G401 (cell line): ENCODE measurements around the gene ARHGAP42. TPM values are rescaled to one million over a fixed set of nuclear protein-coding genes. Genes with fewer than 3 reads are reported as not detected.

ENCODE experiments used
- DNase-seq: peaks from one replicate; pipeline ENCODE4 v3.0.0-alpha.2; 2015; ENCODE audit warnings: low spot score
- in situ Hi-C: cut with HindIII; loops from 2 replicates; pipeline ENCODE4 v1.10.0; 2016; ENCODE audit warnings: low sequenced_read_pairs, mixed read lengths
- total RNA-seq: library from RNA; depleted of rRNA; stranded (reverse); fragments of >200 nt; shearing (Covaris generic); gene quantifications from 2 replicates; pipeline ENCODE4 v1.2.3, GENCODE V29; 2014

Gene ARHGAP42
- total RNA-seq, 1 experiment from 2014 or later = not detected

DNA sequence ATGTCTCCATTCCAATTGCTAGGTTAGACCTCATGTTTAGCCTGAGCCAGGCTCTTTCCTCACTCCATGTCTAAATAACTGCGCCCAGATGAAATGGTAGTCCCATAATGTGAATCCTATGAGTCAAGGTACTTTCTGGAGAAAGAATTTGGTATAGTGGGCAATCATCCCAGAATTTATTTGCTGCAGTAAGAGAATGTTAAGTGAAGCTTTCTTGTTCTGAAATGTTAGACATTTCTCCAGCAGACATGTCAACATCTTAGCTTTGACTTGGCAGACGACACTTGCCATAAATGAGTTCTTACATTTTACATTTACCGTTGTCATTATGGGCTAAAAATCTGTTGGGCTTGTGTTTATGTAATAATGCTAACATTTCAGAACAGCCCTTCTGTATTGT lies 277.3 kb downstream of the ARHGAP42 start:
- DNase-seq = no peak
- in situ Hi-C loops = no loop called here

GRCh38 chr11:100965346-100965745 lies 278.3 kb downstream of the ARHGAP42 start:
- no peak for DNase-seq
- in situ Hi-C loops = no loop called here

DNA sequence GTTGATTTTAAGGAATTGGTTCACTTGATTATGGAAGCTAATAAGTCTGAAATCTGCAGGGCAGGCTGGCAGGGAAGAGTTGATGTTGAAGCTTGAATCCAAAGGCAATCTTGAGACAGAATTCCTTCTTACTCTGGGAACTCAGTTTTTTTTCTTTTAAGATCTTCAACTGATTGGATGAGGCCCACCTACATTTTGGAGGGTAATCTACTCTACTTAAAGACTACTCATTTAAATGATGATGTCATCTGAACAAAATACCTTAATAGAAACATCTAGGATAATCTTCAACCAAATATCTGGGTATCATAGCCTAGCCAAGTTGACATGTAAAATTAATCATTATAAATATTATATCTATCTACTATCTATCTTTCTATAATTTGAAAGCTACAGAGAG lies 279.3 kb downstream of the ARHGAP42 start:
- no peak for DNase-seq
- in situ Hi-C loops = no loop called here

- in situ Hi-C loops = no loop called here
- no peak for DNase-seq
These were observed 281.9 kb downstream of the ARHGAP42 start for GRCh38 chr11:100969008-100969407.

- DNase-seq = no peak
- in situ Hi-C loops = no loop called here
These were observed 283.4 kb downstream of the ARHGAP42 start for GRCh38 chr11:100970283-100971164.

GRCh38 chr11:100972046-100972445 lies 285.0 kb downstream of the ARHGAP42 start:
- no peak for DNase-seq

GRCh38 chr11:100978442-100978841 lies 291.4 kb downstream of the ARHGAP42 start:
- no peak for DNase-seq
- in situ Hi-C loops = no loop called here

More at GRCh38 chr11:100972046-100972445, 285.0 kb downstream of the ARHGAP42 start:
- in situ Hi-C loops = no loop called here

DNA sequence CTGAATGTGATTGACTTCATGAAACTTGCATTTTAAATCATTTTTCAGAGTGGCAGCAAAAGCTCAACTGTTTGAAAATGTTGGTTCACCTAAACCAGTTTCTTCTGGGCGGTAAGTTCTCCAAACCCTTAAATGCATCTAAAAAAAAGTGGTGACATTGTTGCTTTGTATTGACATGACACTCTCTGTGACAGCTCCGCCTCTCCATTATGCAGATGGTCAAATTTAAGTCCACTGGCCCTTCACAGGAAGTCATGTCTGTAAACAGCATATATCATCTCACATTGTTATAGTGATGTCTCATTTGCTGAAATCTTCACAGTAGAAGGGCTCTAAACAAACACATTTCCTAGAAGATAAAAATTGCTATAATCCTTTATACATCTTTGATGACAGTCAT lies 291.9 kb downstream of the ARHGAP42 start:
- in situ Hi-C loops = no loop called here
- no peak for DNase-seq

- in situ Hi-C loops = no loop called here
- DNase-seq = peak; percentile 6
These were observed 293.1 kb downstream of the ARHGAP42 start for GRCh38 chr11:100980156-100980555.

GRCh38 chr11:100981196-100981824 lies 294.2 kb downstream of the ARHGAP42 start:
- in situ Hi-C loops = no loop called here
- no peak for DNase-seq

GRCh38 chr11:100984668-100985067 lies 297.6 kb downstream of the ARHGAP42 start:
- no peak for DNase-seq
- in situ Hi-C loops = no loop called here

- DNase-seq = no peak
- in situ Hi-C loops = no loop called here
These were observed 303.8 kb downstream of the ARHGAP42 start for GRCh38 chr11:100990931-100991330.

DNA sequence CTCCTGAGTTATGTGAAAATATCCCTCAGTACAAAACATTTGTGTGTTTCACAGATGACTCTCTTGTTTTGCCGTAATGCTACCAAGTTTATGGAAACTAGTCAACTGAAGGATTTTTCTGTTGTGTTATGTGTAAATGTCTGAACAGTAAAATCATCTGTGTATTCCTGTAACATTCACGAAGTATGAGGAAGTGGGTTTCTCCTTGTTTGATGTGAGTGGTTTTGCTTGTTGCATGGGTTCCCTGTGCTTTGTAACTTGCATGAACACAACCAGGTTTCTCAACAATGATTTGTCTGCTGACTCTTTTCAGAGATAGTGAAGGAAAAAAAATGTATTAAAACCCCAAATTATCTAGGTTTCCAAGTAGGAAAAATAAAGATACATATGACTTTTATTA lies 304.5 kb downstream of the ARHGAP42 start:
- DNase-seq = no peak
- in situ Hi-C loops = no loop called here

- DNase-seq = no peak
- in situ Hi-C loops = no loop called here
These were observed 307.9 kb downstream of the ARHGAP42 start for GRCh38 chr11:100994966-100995365.

DNA sequence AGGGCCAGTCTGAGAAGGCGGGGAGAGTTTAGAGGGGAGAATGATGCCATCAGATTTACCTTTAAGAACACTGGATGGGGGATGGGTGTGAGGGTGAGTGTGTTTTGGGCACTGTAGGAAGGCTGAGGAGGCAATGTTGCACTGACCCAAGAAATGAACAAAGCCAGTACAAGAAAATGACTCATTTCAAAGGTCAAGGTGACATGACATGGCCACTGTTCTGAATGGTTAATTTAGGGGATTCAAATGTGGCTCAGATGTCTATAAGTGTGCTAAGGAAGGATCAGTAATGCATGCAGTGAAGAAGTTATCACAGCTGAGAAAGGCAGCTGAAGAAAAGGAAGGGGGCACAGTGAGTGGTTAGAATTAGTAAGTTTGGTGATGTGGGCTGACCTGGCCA lies 312.7 kb downstream of the ARHGAP42 start:
- no peak for DNase-seq
- in situ Hi-C loops = no loop called here

- no peak for DNase-seq
- in situ Hi-C loops = no loop called here
These were observed 316.4 kb downstream of the ARHGAP42 start for GRCh38 chr11:101003468-101003867.

GRCh38 chr11:101008961-101009689 lies 322.0 kb downstream of the ARHGAP42 start:
- DNase-seq = no peak
- in situ Hi-C loops = no loop called here

- no peak for DNase-seq
These were observed 322.6 kb downstream of the ARHGAP42 start for GRCh38 chr11:101009690-101010055.

GRCh38 chr11:101010899-101011298 lies 323.8 kb downstream of the ARHGAP42 start:
- no peak for DNase-seq
- in situ Hi-C loops = no loop called here

More at GRCh38 chr11:101009690-101010055, 322.6 kb downstream of the ARHGAP42 start:
- in situ Hi-C loops = no loop called here

DNA sequence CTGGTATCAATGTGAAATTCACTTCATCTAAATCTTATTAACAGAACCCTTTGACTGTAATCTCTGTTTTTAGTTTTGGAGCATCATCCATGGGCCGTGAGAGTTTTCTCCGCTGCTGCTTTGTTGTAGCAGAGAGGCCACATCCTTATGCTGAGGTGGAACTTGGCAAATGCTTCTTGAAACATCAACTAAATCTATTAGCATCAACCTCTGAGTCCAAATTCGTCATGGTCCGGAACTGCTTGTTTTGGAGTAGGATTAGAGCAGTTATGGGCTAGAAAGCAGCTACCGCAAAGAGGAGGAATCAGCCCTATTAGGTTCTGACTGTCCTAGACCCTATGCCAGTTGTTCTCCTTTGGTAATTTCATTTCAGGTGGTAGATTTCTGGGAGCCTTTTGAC lies 324.8 kb downstream of the ARHGAP42 start:
- DNase-seq = no peak
- in situ Hi-C loops = no loop called here
